Endothelial cell of umbilical vein (primary cell): ENCODE data around the gene CHCHD10. TPM values are rescaled to one million over a fixed set of nuclear protein-coding genes. Genes with fewer than 3 reads are reported as not detected.

Experiments
- BruUV-seq: library from RNA; stranded (reverse); fragments of 400-500 nt; replicated peaks from 2 replicates; lab custom pipeline; 2021; lab: Mats Ljungman, UMichigan
- CTCF ChIA-PET: fragments of 300-600, 350-600 bp; sonication (Branson Sonifier 250); formaldehyde crosslinking; loops from one replicate; lab custom pipeline; 2021; ENCODE audit warnings: antibody characterized with exemption, inconsistent platforms; lab: Charles Lee
- POLR2A ChIA-PET: fragments of 300-600, 350-600 bp; sonication (Branson Sonifier 250); formaldehyde crosslinking; loops from one replicate; lab custom pipeline; 2021; ENCODE audit warnings: antibody characterized with exemption, inconsistent platforms; lab: Charles Lee
- DNase-seq: peaks from one replicate; pipeline ENCODE4 v3.0.0-alpha.2; 2011; ENCODE audit warnings: low read depth, low spot score
- FAIRE-seq: peaks from 2 replicates; lab custom pipeline; 2011; peaks lifted over from hg19 to GRCh38; lab: Jason Lieb, UNC
- H2AFZ ChIP-seq: 2 replicates; pipeline ENCODE4 v1.6.0; 2012; ENCODE audit warnings: low read depth, low read length, control low read depth, inconsistent platforms
- H3K27ac ChIP-seq: 2 replicates; pipeline ENCODE4 v1.5.1; 2011; ENCODE audit warnings: low read depth, mild to moderate bottlenecking, control low read depth, low read length, moderate library complexity; ENCODE audit not compliant: insufficient read depth
- H3K27me3 ChIP-seq, 2 experiments: 2 replicates each; pipeline versions ENCODE4 v1.6.0 to v1.6.1; 2011; ENCODE audit warnings: low read length in 2 of 2, mixed read lengths in 1 of 2; ENCODE audit not compliant: control insufficient read depth in 2 of 2, insufficient read depth in 2 of 2
- H3K36me3 ChIP-seq, 2 experiments: 2 replicates in 1 of 2; 3 replicates in 1 of 2; pipeline ENCODE4 v1.5.1; 2011; ENCODE audit warnings: low read length in 2 of 2, mild to moderate bottlenecking in 1 of 2, moderate library complexity in 1 of 2; ENCODE audit not compliant: control insufficient read depth in 2 of 2, insufficient read depth in 2 of 2; ENCODE audit errors: extremely low read depth in 1 of 2
- H3K4me1 ChIP-seq: 3 replicates; pipeline ENCODE4 v1.5.1; 2011; ENCODE audit warnings: mild to moderate bottlenecking, low read length; ENCODE audit not compliant: control insufficient read depth, insufficient read depth; ENCODE audit errors: extremely low read depth
- H3K4me2 ChIP-seq: 2 replicates; pipeline ENCODE4 v1.6.1; 2011; ENCODE audit warnings: low read length, control low read depth, mixed read lengths; ENCODE audit not compliant: insufficient read depth
- H3K4me3 ChIP-seq, 3 experiments: fragments of 200-600 bp in 1 of 3; sonication (generic), shearing (Covaris generic) in 1 of 3; replicated peaks in 1 of 3; 2 replicates each; pipeline ENCODE4 v1.5.1; 2011 to 2016; ENCODE audit warnings: control low read depth in 3 of 3, low read length in 3 of 3, mild to moderate bottlenecking in 2 of 3, inconsistent platforms in 1 of 3, low read depth in 1 of 3, moderate library complexity in 1 of 3; ENCODE audit not compliant: insufficient read depth in 1 of 3
- H3K79me2 ChIP-seq: 2 replicates; pipeline ENCODE4 v1.6.0; 2012; ENCODE audit warnings: low read length, inconsistent platforms; ENCODE audit not compliant: control insufficient read depth, insufficient read depth
- H3K9ac ChIP-seq: replicated peaks from 2 replicates; pipeline ENCODE3; 2011; ENCODE audit warnings: low read length, control low read depth; ENCODE audit not compliant: insufficient read depth; ENCODE audit errors: extremely low read depth
- H3K9me1 ChIP-seq: replicated peaks from 3 replicates; pipeline ENCODE4 v1.6.0; 2011; ENCODE audit warnings: mild to moderate bottlenecking, low read length; ENCODE audit not compliant: control insufficient read depth, insufficient read depth; ENCODE audit errors: extremely low read depth
- H3K9me3 ChIP-seq: replicated peaks from 2 replicates; pipeline ENCODE4 v1.5.1; 2012; ENCODE audit warnings: low read length, inconsistent platforms; ENCODE audit not compliant: control insufficient read depth, insufficient read depth
- H4K20me1 ChIP-seq: replicated peaks from 2 replicates; pipeline ENCODE3; 2011; ENCODE audit warnings: mild to moderate bottlenecking, low read length; ENCODE audit not compliant: control insufficient read depth, insufficient read depth; ENCODE audit errors: extremely low read depth
- CTCF ChIP-seq, 2 donors: IDR thresholded peaks; 1 replicate in 1 of 2; 2 replicates in 1 of 2; pipeline ENCODE4 v1.5.1; 2011; ENCODE audit warnings: low read length in 2 of 2, mild to moderate bottlenecking in 2 of 2, moderate library complexity in 2 of 2, control low read depth in 1 of 2, inconsistent platforms in 1 of 2, low read depth in 1 of 2; ENCODE audit not compliant: insufficient read depth in 1 of 2; ENCODE audit errors: extremely low read depth in 1 of 2
- EZH2 ChIP-seq: IDR thresholded peaks from 2 replicates; pipeline ENCODE4 v1.6.1; 2012; ENCODE audit warnings: borderline replicate concordance, low read depth, mild to moderate bottlenecking, moderate library complexity, low read length, inconsistent platforms; ENCODE audit not compliant: severe bottlenecking
- FOS ChIP-seq: IDR thresholded peaks from 2 replicates; pipeline ENCODE4 v1.6.1; 2011; ENCODE audit warnings: mild to moderate bottlenecking, low read length, moderate library complexity, borderline replicate concordance; ENCODE audit not compliant: insufficient read depth
- GATA2 ChIP-seq: IDR thresholded peaks from 2 replicates; pipeline ENCODE4 v1.7.0; 2011; ENCODE audit warnings: low read depth, mild to moderate bottlenecking, moderate library complexity, mixed read lengths, low read length; ENCODE audit not compliant: insufficient read length, insufficient read depth
- JUN ChIP-seq: IDR thresholded peaks from 2 replicates; pipeline ENCODE4 v1.6.1; 2011; ENCODE audit warnings: borderline replicate concordance, low read depth; ENCODE audit not compliant: insufficient read length, insufficient read depth
- MAX ChIP-seq: IDR thresholded peaks from 2 replicates; pipeline ENCODE4 v1.6.1; 2011; ENCODE audit not compliant: insufficient read depth, insufficient read length
- MYC ChIP-seq: IDR thresholded peaks from one replicate; pipeline ENCODE4 v1.6.1; 2011; ENCODE audit warnings: mild to moderate bottlenecking, low read depth, low read length
- POLR2A ChIP-seq: IDR thresholded peaks from 2 replicates; pipeline ENCODE4 v1.6.1; 2012; ENCODE audit warnings: low read depth, mild to moderate bottlenecking, control low read depth, low read length
- POLR2AphosphoS5 ChIP-seq: IDR thresholded peaks from 2 replicates; pipeline ENCODE4 v1.6.1; 2012; ENCODE audit warnings: low read depth, mild to moderate bottlenecking, control low read depth, low read length, moderate library complexity; ENCODE audit not compliant: insufficient read depth
- dilution Hi-C: fragments of 300-500 bp; cut with MboI; formaldehyde crosslinking; loops from one replicate; pipeline ENCODE4 v1.15.0; 2019; ENCODE audit warnings: low sequenced_read_pairs; ENCODE audit not compliant: extremely low pct_ligation_motif_present
- intact Hi-C: fragments of 100-400 bp; cut with micrococcal nuclease; formaldehyde crosslinking; loops from one replicate; pipeline ENCODE4 v1.10.0; 2022
- polyA plus RNA-seq, 4 experiments: library from polyadenylated mRNA; depleted of rRNA in 3 of 4; stranded (reverse) in 3 of 4; unstranded in 1 of 4; fragments of >200 nt; gene quantifications; 2 replicates each; pipeline versions ENCODE4 v1.2.1 to v1.2.3, GENCODE V29; 2011 to 2012; ENCODE audit warnings: missing spikeins in 1 of 4
- total RNA-seq: library from RNA; stranded (reverse); gene quantifications from 2 replicates; pipeline ENCODE4 v1.2.3, GENCODE V29; 2021

Gene CHCHD10
- total and polyA plus RNA-seq, 2 donors (not counting 3 experiments of a cell fraction or from before 2014, with no cell fraction given), result 28.1 to 75.6 TPM

DNA sequence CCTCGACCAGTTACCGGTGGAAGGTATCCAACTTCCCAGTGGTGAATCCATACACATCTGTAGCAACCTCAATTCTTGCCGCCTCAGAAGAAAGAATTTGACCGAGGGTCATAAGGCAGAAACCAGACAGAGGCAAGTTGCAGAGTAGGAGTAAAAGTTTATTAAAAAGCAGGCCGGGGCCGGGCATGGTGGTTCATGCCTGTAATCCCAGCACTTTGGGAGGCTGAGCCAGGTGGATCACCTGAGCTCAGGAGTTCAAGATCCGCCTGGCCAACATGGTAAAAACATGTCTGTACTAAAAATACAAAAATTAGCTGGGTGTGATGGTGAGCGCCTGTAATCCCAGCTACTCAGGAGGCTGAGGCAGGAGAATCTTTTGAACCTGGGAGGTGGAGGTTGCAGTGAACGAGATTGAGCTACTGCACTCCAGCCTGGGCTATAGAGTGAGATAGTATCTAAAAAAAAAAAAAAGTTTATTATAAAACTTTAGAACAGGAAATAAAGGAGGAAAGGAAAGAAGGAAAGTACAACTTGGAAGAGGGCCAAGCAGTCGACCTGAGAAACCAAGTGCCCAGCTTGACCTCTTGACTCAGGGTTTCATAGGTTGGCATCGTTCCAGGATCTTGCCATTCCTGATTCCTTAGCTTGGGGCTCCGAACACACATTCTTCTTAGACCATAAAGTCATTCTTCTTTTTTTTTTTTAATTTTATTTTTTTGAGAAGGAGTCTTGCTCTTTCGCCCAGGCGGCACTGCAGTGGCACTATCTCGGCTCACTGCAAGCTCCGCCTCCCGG is 49.2 kb downstream of the CHCHD10 start:
- Histone ChIP-seq H3K9me1 (no peaks in the 10 kb centered on the region), H3K79me2 (peaks cover 14% of the 10 kb centered on the region), H4K20me1 (no peaks in the 10 kb centered on the region), H3K4me3 (no peak overlapping the region), H3K36me3 (peaks cover under 1 to 10% of the 10 kb centered on the region in 2 experiments), H3K27ac (no peak overlapping the region), H3K4me1 (no peaks in the 10 kb centered on the region), H2AFZ (no peak overlapping the region), H3K27me3 (no peaks in the 10 kb centered on the region), H3K9me3 (no peaks in the 10 kb centered on the region), H3K9ac (no peak overlapping the region), H3K4me2 (no peak overlapping the region)
- ChIA-PET POLR2A (no interaction called here), CTCF (interaction anchor here (0.8 to 1.2 kb wide), 3 partner anchors 15 to 131 kb away, joined by 3 to 4 read pairs (median 4); no protein-coding TSS in a partner anchor)
- TF ChIP-seq GATA2 (no peak), FOS (no peak), MYC (no peak), JUN (no peak), POLR2A (no peak), POLR2AphosphoS5 (no peak), CTCF (IDR thresholded peaks at IDR 0.05; ENCODE audit: extremely low read depth in 1 of 2, insufficient read depth in 1 of 2, low read depth in 1 of 2, low read length in 2 of 2) (no peak), MAX (no peak), EZH2 (no peak)
- dilution Hi-C loops, result no loop called here
- DNase-seq, result peak; percentile 10
- intact Hi-C loops, result loop anchor here (5.0 kb wide), 1 partner anchor 129 kb away; no protein-coding TSS in a partner anchor
- no peak for FAIRE-seq
- no TSS peak for BruUV-seq
